ENCODE data around the gene PEX10.

PEX10 gene

DNA sequence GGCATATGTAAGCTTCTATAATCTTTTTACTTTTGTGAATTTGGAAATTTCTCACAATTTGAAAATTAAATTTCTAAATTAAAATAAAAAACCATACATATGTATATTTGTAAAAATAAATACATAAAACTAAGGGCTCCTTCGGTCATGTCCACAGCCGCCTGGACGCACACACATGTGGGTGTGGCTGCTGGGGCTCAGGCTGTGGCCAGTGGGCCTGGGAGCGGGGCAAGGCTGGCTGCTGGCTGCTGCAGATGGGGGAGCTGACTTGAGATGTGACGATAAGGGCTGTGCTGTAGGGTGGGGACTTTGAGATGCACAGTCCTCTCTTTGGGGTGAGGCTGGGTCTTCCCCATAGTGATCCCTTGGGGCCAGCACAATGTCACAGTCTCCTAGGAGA is 15.9 kb downstream of the PEX10 start:
- TF ChIP-seq, protein P1, sequence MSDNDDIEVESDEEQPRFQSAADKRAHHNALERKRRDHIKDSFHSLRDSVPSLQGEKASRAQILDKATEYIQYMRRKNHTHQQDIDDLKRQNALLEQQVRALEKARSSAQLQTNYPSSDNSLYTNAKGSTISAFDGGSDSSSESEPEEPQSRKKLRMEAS (IDR thresholded peaks at IDR 0.05): no peak
- TF ChIP-seq RAD21 (IDR thresholded peaks at IDR 0.05; ENCODE audit: low read depth) (no peak), YY1 (IDR thresholded peaks at IDR 0.05; ENCODE audit: low read depth) (no peak), CEBPB (IDR thresholded peaks at IDR 0.05) (no peak), FOXM1 (IDR thresholded peaks at IDR 0.05; ENCODE audit: borderline replicate concordance, low read depth) (no peak), ZBTB7A (IDR thresholded peaks at IDR 0.05; ENCODE audit: low read depth) (no peak), NFIC (IDR thresholded peaks at IDR 0.05) (no peak), CREB1 (IDR thresholded peaks at IDR 0.05; ENCODE audit: low read depth) (no peak), TEAD4 (IDR thresholded peaks at IDR 0.05) (no peak), TAF1 (IDR thresholded peaks at IDR 0.05; ENCODE audit: low read depth) (no peak), EP300 (IDR thresholded peaks at IDR 0.05; ENCODE audit: borderline replicate concordance) (no peak)
- TF ChIP-seq, protein P2, sequence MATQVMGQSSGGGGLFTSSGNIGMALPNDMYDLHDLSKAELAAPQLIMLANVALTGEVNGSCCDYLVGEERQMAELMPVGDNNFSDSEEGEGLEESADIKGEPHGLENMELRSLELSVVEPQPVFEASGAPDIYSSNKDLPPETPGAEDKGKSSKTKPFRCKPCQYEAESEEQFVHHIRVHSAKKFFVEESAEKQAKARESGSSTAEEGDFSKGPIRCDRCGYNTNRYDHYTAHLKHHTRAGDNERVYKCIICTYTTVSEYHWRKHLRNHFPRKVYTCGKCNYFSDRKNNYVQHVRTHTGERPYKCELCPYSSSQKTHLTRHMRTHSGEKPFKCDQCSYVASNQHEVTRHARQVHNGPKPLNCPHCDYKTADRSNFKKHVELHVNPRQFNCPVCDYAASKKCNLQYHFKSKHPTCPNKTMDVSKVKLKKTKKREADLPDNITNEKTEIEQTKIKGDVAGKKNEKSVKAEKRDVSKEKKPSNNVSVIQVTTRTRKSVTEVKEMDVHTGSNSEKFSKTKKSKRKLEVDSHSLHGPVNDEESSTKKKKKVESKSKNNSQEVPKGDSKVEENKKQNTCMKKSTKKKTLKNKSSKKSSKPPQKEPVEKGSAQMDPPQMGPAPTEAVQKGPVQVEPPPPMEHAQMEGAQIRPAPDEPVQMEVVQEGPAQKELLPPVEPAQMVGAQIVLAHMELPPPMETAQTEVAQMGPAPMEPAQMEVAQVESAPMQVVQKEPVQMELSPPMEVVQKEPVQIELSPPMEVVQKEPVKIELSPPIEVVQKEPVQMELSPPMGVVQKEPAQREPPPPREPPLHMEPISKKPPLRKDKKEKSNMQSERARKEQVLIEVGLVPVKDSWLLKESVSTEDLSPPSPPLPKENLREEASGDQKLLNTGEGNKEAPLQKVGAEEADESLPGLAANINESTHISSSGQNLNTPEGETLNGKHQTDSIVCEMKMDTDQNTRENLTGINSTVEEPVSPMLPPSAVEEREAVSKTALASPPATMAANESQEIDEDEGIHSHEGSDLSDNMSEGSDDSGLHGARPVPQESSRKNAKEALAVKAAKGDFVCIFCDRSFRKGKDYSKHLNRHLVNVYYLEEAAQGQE (IDR thresholded peaks at IDR 0.05; ENCODE audit: low read depth): no peak
- TF ChIP-seq, protein P3, sequence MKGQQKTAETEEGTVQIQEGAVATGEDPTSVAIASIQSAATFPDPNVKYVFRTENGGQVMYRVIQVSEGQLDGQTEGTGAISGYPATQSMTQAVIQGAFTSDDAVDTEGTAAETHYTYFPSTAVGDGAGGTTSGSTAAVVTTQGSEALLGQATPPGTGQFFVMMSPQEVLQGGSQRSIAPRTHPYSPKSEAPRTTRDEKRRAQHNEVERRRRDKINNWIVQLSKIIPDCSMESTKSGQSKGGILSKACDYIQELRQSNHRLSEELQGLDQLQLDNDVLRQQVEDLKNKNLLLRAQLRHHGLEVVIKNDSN (IDR thresholded peaks at IDR 0.05): no peak

DNA sequence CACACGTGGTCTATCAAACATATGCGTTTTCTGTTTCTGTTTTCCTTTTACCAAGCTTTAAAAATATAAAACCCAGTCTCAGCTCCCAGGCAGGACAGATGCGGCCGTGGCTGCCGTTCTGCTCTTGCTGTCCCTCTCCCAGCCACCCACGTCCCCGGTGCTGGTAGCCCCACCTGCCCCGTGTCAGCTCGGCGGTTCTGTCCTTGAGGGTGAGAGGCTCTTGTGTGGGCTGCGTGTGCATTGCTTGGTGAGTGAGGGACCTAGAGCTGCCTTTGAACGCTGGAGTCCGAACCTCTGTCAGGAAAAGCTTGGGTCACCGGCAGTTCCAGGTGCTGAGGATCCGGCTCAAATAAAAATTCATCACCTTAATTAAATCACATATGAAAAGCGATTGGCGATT is 16.3 kb downstream of the PEX10 start:
- TF ChIP-seq TCF12 (IDR thresholded peaks at IDR 0.05; ENCODE audit: low read depth): no peak
- no peak for TF ChIP-seq YY1 (IDR thresholded peaks at IDR 0.05; ENCODE audit: low read depth)
- TF ChIP-seq, protein P3 (IDR thresholded peaks at IDR 0.05): no peak
- TF ChIP-seq TEAD4 (IDR thresholded peaks at IDR 0.05): no peak
- no peak for TF ChIP-seq ZBTB7A (IDR thresholded peaks at IDR 0.05; ENCODE audit: low read depth)
- no peak for TF ChIP-seq TAF1 (IDR thresholded peaks at IDR 0.05; ENCODE audit: low read depth)
- TF ChIP-seq EGR1 (IDR thresholded peaks at IDR 0.05): no peak
- no peak for TF ChIP-seq RAD21 (IDR thresholded peaks at IDR 0.05; ENCODE audit: low read depth)
- no peak for TF ChIP-seq EP300 (IDR thresholded peaks at IDR 0.05; ENCODE audit: borderline replicate concordance)
- TF ChIP-seq, protein P1 (IDR thresholded peaks at IDR 0.05): no peak
- no peak for TF ChIP-seq FOXM1 (IDR thresholded peaks at IDR 0.05; ENCODE audit: borderline replicate concordance, low read depth)
- TF ChIP-seq CREB1 (IDR thresholded peaks at IDR 0.05; ENCODE audit: low read depth): no peak

DNA sequence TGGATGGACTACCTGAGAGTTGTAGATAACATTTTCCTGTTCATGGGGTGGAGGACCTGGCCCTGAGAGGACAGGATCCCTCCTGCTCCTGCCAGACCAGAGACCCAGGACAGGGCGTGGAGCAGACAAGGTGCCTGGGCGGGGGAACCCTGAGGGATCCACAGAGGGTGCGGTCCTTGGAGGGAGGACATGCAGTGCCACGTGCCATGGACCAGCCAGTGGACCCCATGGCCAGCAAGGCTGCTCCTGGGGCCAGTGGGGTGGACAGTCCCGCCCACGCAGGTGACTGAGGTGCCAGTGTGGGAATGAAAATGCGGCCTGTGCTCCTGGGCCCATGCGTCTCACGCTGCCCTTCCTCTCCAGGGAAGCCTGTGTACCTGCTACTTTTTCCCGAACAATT is 17.1 kb downstream of the PEX10 start:
- no peak for TF ChIP-seq RAD21 (IDR thresholded peaks at IDR 0.05; ENCODE audit: low read depth)
- TF ChIP-seq, protein P1 (IDR thresholded peaks at IDR 0.05): no peak
- TF ChIP-seq TAF1 (IDR thresholded peaks at IDR 0.05; ENCODE audit: low read depth): no peak
- TF ChIP-seq, protein P2 (IDR thresholded peaks at IDR 0.05; ENCODE audit: low read depth): no peak
- TF ChIP-seq TEAD4 (IDR thresholded peaks at IDR 0.05): no peak
- TF ChIP-seq CEBPB (IDR thresholded peaks at IDR 0.05): no peak

DNA sequence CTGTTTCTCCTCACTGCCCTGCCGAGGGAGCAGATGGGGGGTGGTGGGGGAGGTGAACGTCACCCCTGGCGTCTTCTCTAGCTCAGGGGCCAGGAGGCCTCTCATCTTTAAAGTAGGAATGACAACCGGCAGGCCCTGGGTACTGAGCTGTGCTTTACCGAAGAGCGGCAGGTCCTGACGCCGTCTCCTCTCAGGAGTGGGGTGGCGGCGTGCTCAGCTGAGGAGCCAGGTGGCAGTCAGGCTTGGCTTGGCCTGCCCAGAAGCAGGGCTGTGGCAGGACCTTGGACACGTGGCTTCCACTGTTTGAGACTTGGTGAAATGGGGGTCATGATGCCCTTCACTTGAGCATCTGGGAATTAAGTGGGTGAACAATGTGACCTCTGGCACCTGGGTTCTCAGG is 17.6 kb downstream of the PEX10 start:
- TF ChIP-seq EGR1 (IDR thresholded peaks at IDR 0.05): no peak
- TF ChIP-seq NFIC (IDR thresholded peaks at IDR 0.05): no peak
- no peak for TF ChIP-seq CEBPB (IDR thresholded peaks at IDR 0.05)
- TF ChIP-seq, protein P1 (IDR thresholded peaks at IDR 0.05): no peak
- TF ChIP-seq YY1 (IDR thresholded peaks at IDR 0.05; ENCODE audit: low read depth): no peak
- TF ChIP-seq TAF1 (IDR thresholded peaks at IDR 0.05; ENCODE audit: low read depth): no peak
- no peak for TF ChIP-seq FOXM1 (IDR thresholded peaks at IDR 0.05; ENCODE audit: borderline replicate concordance, low read depth)
- no peak for TF ChIP-seq ZBTB7A (IDR thresholded peaks at IDR 0.05; ENCODE audit: low read depth)
- TF ChIP-seq, protein P3 (IDR thresholded peaks at IDR 0.05): no peak
- TF ChIP-seq TEAD4 (IDR thresholded peaks at IDR 0.05): no peak

DNA sequence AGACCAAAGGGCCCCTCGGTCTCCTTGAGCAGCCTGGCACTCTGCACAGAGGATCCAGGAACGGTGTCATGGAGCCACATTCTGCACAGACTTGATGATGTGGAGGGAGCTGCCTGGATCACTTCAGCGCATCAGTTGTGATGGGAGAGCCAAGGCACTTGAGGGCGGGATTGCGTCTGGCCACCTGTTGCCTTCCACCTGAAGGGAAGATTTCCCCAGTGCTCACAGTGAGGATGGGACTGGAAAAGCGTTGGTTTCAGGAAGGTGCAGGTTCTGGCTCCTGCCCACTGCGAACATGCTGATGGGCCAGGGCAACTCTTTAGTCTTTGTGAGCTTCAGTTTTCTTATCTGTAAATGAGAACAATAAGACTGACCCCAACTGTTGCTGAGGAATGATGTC is 18.1 kb downstream of the PEX10 start:
- TF ChIP-seq TCF12 (IDR thresholded peaks at IDR 0.05; ENCODE audit: low read depth) (no peak), ZBTB7A (IDR thresholded peaks at IDR 0.05; ENCODE audit: low read depth) (no peak), EGR1 (IDR thresholded peaks at IDR 0.05) (no peak), EP300 (IDR thresholded peaks at IDR 0.05; ENCODE audit: borderline replicate concordance) (no peak), TEAD4 (IDR thresholded peaks at IDR 0.05) (no peak), CEBPB (IDR thresholded peaks at IDR 0.05) (no peak), FOXM1 (IDR thresholded peaks at IDR 0.05; ENCODE audit: borderline replicate concordance, low read depth) (no peak), TAF1 (IDR thresholded peaks at IDR 0.05; ENCODE audit: low read depth) (no peak), YY1 (IDR thresholded peaks at IDR 0.05; ENCODE audit: low read depth) (no peak), NFIC (IDR thresholded peaks at IDR 0.05) (no peak), RAD21 (IDR thresholded peaks at IDR 0.05; ENCODE audit: low read depth) (no peak), CREB1 (IDR thresholded peaks at IDR 0.05; ENCODE audit: low read depth) (no peak)
- TF ChIP-seq, protein P1 (IDR thresholded peaks at IDR 0.05): no peak
- TF ChIP-seq, protein P3 (IDR thresholded peaks at IDR 0.05): no peak
- TF ChIP-seq, protein P2 (IDR thresholded peaks at IDR 0.05; ENCODE audit: low read depth): no peak

Data from Ishikawa (cell line).